22Rv1 (cell line): ENCODE results near the gene PROM1.

Experiments
- ZFX ChIP-seq: fragments of 450-650 bp; IDR thresholded peaks from 2 replicates; pipeline ENCODE4 v1.6.1; 2017; ENCODE audit warnings: antibody characterized with exemption, borderline replicate concordance
- TF ChIP-seq, protein P1 (sequence below): fragments of 450-650 bp; IDR thresholded peaks from 2 replicates; pipeline ENCODE4 v1.5.1; 2017; ENCODE audit warnings: mild to moderate bottlenecking

DNA sequence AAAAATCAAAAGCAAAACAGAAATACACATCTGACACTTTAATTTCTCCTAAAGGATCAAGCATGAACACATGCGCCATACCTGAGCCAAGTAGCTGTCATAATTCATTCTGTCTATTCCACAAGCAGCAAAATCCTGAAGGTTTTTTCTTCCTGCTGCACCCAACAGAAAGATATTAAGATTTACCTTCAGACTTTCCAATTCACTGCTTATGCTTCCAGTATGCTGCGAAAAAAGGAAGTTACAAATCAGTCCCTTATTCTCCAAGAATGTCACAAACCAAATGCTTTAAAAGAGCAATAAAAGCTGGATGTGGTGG, 91.7 kb downstream of the PROM1 start:
- TF ChIP-seq, protein P1, sequence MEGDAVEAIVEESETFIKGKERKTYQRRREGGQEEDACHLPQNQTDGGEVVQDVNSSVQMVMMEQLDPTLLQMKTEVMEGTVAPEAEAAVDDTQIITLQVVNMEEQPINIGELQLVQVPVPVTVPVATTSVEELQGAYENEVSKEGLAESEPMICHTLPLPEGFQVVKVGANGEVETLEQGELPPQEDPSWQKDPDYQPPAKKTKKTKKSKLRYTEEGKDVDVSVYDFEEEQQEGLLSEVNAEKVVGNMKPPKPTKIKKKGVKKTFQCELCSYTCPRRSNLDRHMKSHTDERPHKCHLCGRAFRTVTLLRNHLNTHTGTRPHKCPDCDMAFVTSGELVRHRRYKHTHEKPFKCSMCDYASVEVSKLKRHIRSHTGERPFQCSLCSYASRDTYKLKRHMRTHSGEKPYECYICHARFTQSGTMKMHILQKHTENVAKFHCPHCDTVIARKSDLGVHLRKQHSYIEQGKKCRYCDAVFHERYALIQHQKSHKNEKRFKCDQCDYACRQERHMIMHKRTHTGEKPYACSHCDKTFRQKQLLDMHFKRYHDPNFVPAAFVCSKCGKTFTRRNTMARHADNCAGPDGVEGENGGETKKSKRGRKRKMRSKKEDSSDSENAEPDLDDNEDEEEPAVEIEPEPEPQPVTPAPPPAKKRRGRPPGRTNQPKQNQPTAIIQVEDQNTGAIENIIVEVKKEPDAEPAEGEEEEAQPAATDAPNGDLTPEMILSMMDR, result no peak
- no peak for TF ChIP-seq ZFX
